ACHN (cell line): Measurements from ENCODE around the gene SETBP1.
A peak's percentile ranks its signal among the peaks of the same experiment; 100 is the strongest.

Experiments
- DNase-seq: peaks from one replicate; pipeline ENCODE4 v3.0.0-alpha.2; 2015
- in situ Hi-C: cut with HindIII; loops from 2 replicates; pipeline ENCODE4 v1.10.0; 2017; ENCODE audit warnings: low sequenced_read_pairs, low pct_ligation_motif_present, low pct_unique_long_range_greater_than_20kb

Gene SETBP1

DNA sequence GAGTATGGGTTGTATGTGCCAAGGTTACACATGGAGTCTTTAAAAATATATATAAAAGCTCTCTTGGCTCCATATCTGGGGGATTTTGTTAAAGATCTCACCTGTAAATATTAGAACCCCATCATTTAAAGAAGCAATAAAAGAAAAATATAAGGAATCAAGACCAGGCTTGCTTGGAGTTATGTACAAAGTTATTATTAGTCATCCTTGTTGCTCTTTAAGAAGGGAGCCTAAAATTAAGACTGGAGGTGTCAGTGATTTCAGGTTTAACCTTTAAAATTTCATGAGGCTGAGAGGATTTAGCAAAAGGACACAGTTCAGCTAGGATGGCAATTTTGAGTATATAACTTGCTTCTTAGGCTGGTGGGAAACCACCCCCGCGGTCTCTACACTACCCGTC is 181.4 kb downstream of the SETBP1 start:
- DNase-seq, result no peak
- in situ Hi-C loops, result no loop called here

DNA sequence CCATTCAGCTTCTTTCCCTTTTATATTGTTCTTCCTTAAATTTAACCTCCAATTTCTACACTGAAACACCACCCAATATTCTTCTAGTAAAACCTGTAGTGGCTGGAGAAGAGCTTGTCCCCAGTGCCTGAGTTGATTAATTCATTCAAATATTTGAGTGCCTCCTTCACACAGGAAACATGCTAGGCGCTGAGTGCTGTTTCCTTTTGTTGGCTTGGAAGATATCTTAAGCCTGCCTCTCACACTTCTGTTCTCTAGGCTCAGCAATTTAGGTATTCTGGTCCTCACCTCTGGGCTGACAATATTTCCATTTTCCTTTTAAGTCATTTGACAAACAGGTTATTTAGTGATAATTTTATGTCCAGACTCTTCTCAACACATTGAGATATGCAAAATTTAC is 185.4 kb downstream of the SETBP1 start:
- in situ Hi-C loops, result no loop called here
- DNase-seq, result no peak

DNA sequence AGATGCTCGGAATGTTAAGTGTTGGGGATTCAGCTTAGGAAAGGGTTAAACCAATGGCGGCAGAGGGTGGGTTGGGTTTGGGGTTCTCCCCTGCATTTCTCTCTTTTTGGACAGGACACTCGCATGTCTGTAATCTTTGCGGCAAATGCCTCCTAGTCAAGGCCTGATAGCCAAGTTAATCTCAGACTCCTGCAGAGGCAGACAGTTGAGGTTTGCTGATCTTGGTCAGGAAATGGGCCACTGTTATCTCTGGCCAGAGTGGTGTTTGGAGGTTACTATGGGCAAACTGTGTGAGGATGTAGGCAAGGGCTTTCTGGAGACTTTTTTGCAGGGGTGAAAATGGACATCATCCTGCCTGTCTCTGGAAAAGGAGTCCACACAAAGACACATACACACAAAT is 188.8 kb downstream of the SETBP1 start:
- in situ Hi-C loops, result no loop called here
- DNase-seq, result no peak

DNA sequence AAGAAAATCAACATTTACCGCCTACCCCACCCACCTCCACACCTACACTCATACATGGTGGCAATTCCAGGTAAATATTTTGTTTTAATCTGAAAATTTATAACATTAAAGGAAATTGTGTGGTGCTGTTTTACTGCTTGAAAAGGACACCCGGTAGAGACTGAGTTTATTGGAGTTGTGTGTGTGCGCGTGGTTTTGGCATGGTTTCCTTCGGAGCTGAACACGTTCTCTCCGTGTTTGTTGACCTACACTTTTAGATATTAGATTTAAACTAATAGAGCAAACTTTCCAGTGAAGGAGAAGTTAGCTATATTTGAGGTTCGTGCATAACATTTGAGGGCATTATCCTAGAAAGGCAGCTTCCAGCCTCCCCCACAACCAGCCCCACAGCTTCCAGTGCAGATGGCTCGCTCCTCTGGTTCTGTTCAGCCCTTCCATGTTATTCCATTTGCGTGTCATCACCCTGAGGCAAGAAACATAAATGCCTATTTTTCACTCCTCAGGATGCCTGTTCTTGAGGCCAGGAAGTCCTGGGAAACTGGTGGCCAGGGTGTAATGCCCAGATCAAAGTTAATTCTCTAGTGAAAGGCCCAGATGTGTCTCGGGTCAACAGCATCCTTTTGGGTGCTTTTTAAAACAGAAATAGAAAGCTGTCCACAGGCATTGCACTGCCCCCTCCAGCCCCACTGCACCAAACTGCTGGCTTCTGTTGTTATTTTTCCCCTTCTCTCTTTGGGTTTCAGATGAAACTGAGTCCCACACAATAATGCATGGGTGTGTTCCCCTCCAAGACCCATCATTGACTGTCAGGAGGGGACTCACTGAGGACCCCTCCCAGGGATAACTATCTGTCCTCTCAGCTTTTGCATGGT is 190.2 kb downstream of the SETBP1 start:
- in situ Hi-C loops, result no loop called here
- no peak for DNase-seq

DNA sequence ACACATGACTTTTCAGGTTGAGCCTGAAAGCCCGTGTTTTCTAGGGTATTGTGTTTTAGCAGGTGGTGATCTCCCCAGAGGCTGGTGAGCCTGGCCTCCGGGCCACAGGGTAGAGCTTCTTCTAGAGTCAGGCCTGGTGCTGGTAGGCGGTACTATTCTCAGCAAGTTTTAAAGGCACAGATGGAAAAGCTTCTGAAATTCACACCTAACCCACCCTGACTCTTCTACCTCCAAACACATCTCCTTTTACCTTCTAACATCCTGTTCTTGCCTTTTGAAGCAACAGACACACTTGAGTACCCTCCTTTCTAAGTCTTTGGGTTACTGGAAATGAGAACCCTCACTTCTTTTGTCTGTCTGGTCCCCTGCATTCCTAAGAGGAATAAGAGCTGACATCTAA is 191.1 kb downstream of the SETBP1 start:
- DNase-seq, result no peak
- in situ Hi-C loops, result no loop called here

DNA sequence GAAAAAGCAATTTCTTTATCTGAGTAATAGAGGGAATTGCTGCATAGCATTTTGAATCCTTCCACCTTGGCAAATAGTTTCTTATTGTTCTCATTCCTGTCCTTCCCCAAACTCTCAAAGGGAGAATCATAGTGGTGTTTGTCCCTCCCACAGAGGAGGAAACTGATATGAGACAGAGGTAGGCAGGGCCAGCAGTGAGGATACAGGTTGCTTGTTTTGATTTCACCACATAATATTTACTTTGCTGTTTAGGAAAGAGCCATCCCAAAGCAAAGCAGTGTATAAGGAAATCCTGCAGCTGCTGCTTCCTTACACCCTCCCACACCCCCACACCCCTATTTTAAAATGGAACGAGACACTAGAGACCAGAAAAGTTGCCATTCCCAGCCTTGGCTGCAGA is 195.3 kb downstream of the SETBP1 start:
- no peak for DNase-seq

DNA sequence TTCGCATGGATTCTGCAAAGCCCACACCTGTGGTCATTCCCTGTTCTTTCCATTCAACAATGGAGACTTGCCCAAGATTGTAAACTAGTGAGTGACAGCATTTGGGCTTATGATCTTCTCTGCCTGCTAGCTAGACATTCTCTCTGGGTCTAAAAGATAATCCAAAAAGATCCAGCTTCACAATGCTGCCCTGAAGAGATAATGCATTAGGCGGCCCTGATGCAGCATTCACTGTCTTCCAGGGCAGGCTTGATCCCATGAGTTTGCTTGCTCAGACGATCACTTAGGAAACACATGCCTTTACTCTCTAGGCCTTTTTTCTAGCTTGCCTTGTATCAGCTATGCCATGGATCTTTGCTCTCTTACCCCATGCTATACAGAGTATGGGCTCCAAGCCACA is 196.1 kb downstream of the SETBP1 start:
- no peak for DNase-seq
- in situ Hi-C loops, result no loop called here

More for the DNA sequence above, 195.3 kb downstream of the SETBP1 start:
- in situ Hi-C loops, result no loop called here

DNA sequence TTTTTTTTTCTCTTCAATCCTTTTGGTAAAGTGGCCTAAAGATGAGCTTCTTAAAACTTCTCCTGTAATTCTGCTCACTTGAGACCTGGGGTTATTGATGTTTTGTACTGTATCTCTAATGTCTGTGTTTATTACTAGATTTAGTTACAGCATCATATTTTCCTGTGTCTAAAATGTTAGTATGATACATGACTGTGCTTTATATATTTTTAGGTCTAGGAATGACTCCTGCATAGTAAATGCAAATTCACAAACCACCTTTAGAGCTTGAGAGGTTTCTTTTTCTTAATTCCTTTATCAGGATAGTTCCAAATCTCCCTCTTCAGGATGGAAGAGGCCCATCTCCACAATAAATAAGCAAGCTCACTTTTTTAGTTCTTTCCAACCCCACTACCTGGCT is 197.6 kb downstream of the SETBP1 start:
- no peak for DNase-seq
- in situ Hi-C loops, result no loop called here

DNA sequence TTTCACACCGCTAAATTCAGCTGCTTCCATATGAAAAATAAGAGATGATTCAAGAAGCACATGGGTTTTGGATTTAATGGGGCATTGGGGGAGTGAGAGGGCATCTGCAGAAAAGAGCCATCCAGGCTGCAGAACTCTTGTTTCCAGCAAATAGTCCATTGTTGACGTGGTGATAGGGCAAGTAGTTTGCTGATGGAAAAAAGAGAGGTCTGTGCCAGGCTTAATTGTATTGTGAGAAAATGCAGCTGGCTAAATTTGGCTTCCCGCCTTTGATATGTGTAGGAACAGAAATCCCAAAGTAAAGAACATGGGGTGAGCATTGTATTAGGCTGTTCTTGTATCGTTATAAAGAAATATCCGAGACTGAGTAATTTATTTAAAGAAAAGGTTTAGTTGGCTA is 199.5 kb downstream of the SETBP1 start:
- no peak for DNase-seq
- in situ Hi-C loops, result no loop called here

DNA sequence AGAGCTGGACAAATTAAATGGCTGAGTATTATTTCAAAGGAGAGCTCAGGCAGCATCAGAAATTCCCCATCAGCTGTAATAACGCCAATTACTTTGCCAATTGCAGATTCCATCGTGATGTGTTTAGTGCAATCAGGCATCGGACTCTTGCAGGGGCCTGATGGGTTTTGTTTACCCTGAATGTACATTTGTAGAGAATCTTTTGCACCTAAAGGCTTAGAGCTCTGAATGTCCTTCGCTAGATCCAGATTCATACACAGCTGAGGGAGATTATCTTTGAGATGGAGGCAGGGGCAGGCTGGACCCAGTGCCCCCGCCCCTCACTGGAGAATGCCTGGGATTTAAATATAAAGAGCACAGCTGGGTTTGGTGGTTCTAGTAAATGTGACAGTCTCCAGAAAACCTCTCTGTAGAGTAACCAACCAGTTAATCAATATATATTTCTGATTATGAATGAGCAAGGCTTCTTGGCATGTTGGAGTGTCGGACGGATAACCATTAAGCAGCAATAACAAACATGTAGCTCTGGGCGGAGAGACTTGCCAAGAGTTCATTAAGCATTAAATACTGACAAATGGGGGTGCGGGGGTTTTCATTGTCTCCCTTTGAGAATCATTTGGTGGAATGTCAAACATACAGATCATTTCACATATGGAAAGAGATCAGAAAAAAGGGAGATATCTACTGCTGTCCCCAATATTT is 200.9 kb downstream of the SETBP1 start:
- in situ Hi-C loops, result no loop called here
- DNase-seq, result no peak

DNA sequence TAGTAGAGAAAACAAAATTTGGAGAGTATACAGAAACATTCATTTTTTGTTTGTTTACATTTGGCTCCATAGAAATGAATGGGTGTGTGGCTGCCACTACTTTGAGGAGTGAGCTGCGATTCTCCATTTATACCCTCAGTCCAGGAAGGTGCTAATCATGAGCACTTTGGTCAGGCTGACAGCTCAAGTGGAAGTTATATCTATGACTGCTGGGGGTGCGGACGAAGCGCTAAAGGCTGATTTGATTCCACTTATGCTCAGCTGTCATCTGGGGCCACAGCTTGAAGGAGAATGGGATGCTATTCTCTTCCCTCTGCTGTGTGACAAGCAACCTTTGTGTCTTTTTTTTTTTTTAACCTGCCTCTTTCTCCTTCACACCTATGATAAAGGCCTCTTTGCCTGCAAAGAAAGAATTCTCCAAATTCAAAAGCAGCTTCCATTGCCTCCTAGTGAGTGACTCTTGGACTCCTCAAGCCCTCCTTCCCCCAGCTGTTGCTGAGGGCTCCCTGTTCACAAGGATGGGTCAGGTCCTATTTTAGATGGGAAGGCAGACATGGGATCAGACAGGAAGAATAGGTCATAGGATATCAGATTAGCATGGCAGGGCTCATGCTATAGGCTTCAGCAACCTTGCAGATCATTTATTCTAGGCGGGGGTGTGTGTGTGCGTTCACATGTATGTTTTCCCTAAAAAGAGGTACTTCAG is 201.6 kb downstream of the SETBP1 start:
- no peak for DNase-seq
- in situ Hi-C loops, result no loop called here

DNA sequence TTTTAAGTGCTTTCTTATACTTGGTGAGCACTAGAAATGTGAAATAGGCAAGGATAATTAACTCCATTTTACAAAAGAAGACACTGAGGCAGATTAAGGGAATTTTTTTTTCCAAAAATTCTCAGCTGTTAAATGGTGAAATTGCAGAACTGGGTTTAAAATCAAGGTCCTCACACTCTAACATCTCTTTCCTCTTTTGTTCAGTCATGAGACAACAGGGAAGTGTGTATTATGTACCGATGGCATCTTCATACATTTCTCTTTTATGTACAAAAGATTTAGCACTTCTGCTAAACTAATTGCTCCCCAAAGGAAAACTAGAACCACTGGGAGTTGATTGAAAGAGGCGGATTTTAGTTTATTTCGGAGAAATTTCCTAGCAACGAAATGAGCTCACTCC is 203.0 kb downstream of the SETBP1 start:
- in situ Hi-C loops, result no loop called here
- no peak for DNase-seq

DNA sequence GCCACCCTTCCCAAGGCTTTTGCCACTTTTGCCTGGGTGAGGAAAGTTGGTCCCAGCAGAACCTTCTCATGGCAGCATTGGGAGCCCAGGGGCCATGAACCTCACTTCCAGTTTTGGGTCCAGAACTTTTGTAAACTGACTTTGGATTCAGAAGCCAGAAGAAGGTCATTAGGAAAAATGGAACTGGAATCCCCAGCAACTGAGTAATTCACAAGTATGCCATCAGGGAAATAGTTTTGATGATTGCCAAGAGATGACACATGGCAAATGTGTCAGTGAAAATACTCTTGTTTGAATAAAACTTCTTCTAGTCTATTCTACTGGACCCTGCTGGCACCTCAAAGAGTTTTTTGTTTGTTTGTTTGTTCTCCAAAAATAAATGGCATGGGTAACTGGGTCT is 203.7 kb downstream of the SETBP1 start:
- no peak for DNase-seq
- in situ Hi-C loops, result no loop called here

DNA sequence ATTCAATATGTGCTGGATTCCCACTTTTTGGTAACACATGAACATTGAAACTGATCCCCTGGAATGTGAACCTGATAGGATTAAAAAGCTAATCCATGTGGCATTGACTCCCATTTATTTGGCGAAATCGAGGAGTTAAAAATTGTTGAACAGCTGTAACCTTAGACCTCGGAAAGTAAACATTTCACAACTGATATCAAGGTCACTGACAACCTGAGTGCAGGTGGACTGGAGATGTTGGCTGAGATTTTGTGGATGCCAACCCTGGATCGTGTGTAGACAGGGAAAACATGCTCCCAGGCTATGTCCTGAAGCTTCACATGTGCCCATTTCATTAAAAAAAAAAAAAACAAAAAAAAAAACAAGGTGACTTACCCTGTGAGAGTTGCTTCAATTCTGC is 204.8 kb downstream of the SETBP1 start:
- DNase-seq, result no peak
- in situ Hi-C loops, result no loop called here

DNA sequence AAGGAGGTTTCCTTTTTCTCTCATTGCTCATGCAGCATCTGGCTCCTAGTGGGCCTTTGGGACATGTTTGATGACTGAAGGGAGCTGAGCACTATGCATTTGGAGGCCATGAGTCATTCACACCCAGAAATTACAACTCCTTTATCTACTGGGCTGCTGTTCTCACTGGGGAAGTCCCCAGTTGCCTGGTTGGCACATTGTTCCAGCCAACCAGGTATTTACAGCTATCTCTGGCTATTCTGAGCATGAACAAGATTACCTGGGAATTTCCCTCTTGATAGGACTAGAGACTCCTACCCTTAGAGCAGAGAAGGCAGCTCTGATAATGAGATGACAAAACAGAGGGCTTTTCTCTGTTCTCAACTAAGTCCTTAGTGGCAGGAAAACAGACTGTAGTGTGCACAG is 206.5 kb downstream of the SETBP1 start:
- in situ Hi-C loops, result no loop called here
- no peak for DNase-seq

DNA sequence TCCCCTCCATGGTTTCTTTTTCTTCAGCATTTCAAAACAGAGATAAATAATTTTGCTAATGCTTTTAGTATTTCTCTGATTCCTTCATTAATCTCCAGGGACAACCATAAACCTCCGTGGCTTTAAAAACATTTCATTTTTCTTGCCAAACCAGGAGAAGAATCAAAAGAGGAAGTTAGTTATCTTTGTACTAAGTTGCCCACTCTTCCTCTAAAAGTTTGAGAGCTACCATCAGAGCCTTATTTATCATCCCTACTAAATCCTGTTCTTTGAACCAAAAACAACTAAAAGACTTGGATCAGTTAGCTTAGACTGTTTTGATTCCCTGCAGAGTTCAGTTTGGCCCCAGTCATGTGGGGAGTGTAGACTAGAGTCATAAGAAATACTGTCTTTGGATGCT is 208.4 kb downstream of the SETBP1 start:
- in situ Hi-C loops, result no loop called here
- no peak for DNase-seq

DNA sequence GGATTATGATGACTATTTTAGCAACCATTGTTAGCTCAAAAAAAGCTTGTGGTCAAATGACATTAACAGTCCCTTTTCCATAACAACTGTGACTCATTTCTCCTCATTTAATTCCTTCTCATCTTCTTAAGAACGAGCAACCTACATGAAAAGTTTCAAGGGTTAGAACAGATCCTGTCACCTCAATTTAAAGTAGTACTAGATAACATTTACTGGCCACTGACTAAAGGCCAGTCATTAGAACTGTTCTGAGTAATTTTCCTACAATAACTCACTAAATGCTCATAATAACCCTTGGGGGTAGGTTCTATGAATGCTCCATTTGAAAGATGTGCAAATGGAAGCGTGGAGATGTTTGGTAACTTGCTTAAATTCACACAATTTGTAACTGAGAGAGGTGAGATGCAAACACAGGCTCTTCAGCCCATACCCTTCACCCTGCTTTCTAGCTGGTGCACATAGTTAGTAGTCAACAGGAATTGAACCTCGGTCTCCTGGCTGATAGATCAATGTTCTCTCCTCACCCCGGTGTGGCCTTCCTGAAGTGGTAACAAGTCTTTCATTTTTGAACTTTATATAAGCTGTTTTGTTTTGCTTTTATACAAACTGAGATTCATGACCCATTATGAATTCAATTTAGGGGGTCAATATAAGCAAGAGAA is 212.5 kb downstream of the SETBP1 start:
- DNase-seq, result no peak
- in situ Hi-C loops, result no loop called here

DNA sequence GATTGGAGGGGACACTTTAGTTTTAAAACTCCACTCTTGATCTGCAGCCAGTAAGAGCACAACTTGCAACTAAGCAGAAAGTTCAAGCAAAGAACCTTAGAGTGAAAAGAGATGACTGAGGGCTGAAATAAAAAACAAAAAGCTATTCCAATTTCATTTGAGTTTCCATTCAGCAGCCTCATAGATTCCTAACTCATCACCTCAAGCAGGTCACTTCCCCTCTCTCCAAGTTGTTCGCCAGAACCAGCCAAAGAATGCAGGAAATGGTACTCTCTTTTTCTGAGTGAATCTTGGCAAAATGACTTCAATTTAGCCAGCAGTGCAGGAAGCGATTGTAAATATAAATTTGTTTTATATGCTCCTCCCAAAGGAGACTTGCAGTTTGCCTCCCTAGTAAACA is 213.3 kb downstream of the SETBP1 start:
- in situ Hi-C loops, result no loop called here
- DNase-seq, result no peak

DNA sequence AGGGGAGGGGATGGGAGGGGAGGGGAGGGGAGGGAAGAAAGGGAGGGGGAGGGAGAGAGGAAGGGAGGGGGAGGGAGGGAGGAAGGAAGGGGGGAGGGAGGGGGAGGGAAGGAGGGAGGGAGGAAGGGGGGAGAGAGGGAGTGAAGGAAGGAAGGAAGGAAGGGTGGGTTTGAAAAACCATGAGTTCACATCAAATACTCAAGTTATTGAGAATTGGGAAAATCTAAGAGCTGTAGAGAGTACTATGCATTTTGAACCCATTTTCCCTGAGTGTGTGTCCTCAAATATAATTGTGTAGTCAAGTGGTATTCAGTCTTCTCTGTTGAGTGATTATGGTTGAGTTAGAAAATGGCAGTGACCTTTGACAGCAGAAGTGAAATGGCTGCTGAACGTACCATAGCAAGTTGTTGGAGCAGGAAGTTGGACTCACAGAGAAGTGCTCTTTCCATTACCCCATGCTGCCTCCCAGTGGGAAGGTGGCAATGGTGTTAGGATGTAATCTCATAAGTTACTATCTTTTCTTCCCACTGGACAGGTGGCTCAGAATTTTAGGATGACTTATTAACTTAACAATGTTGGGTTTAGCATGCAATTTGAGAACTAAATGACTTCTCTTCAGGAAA is 214.6 kb downstream of the SETBP1 start:
- in situ Hi-C loops, result no loop called here
- peak; percentile 61 for DNase-seq
